K562 (cell line): ENCODE results near the gene POTEB2. TPM values are rescaled to one million over a fixed set of nuclear protein-coding genes. Genes with fewer than 3 reads are reported as not detected.
"Not testable (repeated sequence)": the region's sequence is repeated elsewhere in the genome, so short reads cannot be mapped to it uniquely, and the experiment has no call there.

Experiments
- ATAC-seq: fragments of 200-7000 bp; cut with Tn5 transposase; 3 replicates; pipeline ENCODE4 v1.9.1; 2020; ENCODE audit warnings: moderate library complexity
- BruUV-seq: library from RNA; stranded (reverse); fragments of 400-500 nt; replicated peaks from 2 replicates; lab custom pipeline; 2021; lab: Mats Ljungman, UMichigan
- CTCF ChIA-PET: fragments of 300-600 bp; formaldehyde crosslinking; extraction: SDS; loops from one replicate; lab custom pipeline; 2021; ENCODE audit warnings: low intra/inter-chr PET ratio; lab: Yijun Ruan, JAX
- POLR2A ChIA-PET: fragments of 300-600, 350-650 bp; sonication (Branson Sonifier 250); formaldehyde crosslinking; extraction: SDS; loops from one replicate; lab custom pipeline; 2021; ENCODE audit warnings: antibody characterized with exemption, inconsistent platforms; lab: Yijun Ruan, JAX
- DNase-seq, 4 experiments: peaks; one replicate each; pipeline versions ENCODE4 v3.0.0 to v3.0.0-alpha.2; 2011 to 2018; ENCODE audit warnings: low spot score in 3 of 4, mixed read lengths in 3 of 4; ENCODE audit errors: extremely low read depth in 1 of 4
- FAIRE-seq: peaks from 2 replicates; lab custom pipeline; 2011; peaks lifted over from hg19 to GRCh38; lab: Jason Lieb, UNC
- H2AFZ ChIP-seq: 2 replicates; pipeline ENCODE4 v1.6.0; 2011; ENCODE audit warnings: low read depth, low read length, control low read depth, inconsistent platforms
- H3K27ac ChIP-seq: fragments of 200-600 bp; 3 replicates; pipeline ENCODE4 v1.8.0; 2011; ENCODE audit warnings: low read depth, mild to moderate bottlenecking, control low read depth, inconsistent platforms, low read length, moderate library complexity, mixed read lengths; ENCODE audit errors: extremely low read depth
- H3K27me3 ChIP-seq, 2 experiments: fragments of 300-600 bp in 1 of 2; 2 replicates in 1 of 2; 3 replicates in 1 of 2; pipeline versions ENCODE4 v1.6.0 to v1.8.0; 2011; ENCODE audit warnings: inconsistent platforms in 2 of 2, low read length in 2 of 2, mild to moderate bottlenecking in 1 of 2, mixed read lengths in 1 of 2, moderate library complexity in 1 of 2; ENCODE audit not compliant: control insufficient read depth in 2 of 2, insufficient read depth in 2 of 2
- H3K36me3 ChIP-seq: fragments of 300-600 bp; 3 replicates; pipeline ENCODE4 v1.8.0; 2011; ENCODE audit warnings: mild to moderate bottlenecking, low read length, inconsistent platforms; ENCODE audit not compliant: control insufficient read depth, insufficient read depth
- H3K4me1 ChIP-seq, 2 experiments: fragments of 200-600 bp in 1 of 2; replicated peaks in 1 of 2; 2 replicates in 1 of 2; 3 replicates in 1 of 2; pipeline versions ENCODE4 v1.5.1 to v1.8.0; 2011; ENCODE audit warnings: inconsistent platforms in 2 of 2, low read length in 2 of 2, mild to moderate bottlenecking in 1 of 2, mixed read lengths in 1 of 2, moderate library complexity in 1 of 2; ENCODE audit not compliant: control insufficient read depth in 2 of 2, insufficient read depth in 2 of 2
- H3K4me2 ChIP-seq: 2 replicates; pipeline ENCODE4 v1.6.1; 2011; ENCODE audit warnings: low read length, control low read depth, inconsistent platforms, mixed read lengths; ENCODE audit not compliant: insufficient read depth
- H3K4me3 ChIP-seq: fragments of 200-600 bp; sonication (generic), shearing (Covaris generic); 2 replicates; pipeline ENCODE4 v1.5.1; 2016; ENCODE audit warnings: control low read depth, inconsistent platforms
- H3K79me2 ChIP-seq: fragments of 200-600 bp; 3 replicates; pipeline ENCODE4 v1.8.0; 2011; ENCODE audit warnings: low read length, inconsistent platforms; ENCODE audit not compliant: control insufficient read depth, insufficient read depth
- H3K9ac ChIP-seq, 2 experiments: 2 replicates each; pipeline versions ENCODE4 v1.6.0 to v1.6.1; 2011; ENCODE audit warnings: low read depth in 2 of 2, low read length in 2 of 2, control low read depth in 1 of 2, inconsistent platforms in 1 of 2, mild to moderate bottlenecking in 1 of 2, mixed read lengths in 1 of 2; ENCODE audit not compliant: insufficient read depth in 1 of 2
- H3K9me1 ChIP-seq: one replicate; pipeline ENCODE4 v1.6.0; 2011; ENCODE audit warnings: inconsistent platforms, mild to moderate bottlenecking, low read length, moderate library complexity; ENCODE audit not compliant: control insufficient read depth, insufficient read depth
- H3K9me3 ChIP-seq: replicated peaks from 2 replicates; pipeline ENCODE4 v1.5.1; 2011; ENCODE audit warnings: low read depth, low read length, inconsistent platforms; ENCODE audit not compliant: control insufficient read depth, insufficient read depth
- H4K20me1 ChIP-seq: replicated peaks from 2 replicates; pipeline ENCODE4 v1.6.1; 2011; ENCODE audit warnings: low read length, inconsistent platforms, mixed read lengths; ENCODE audit not compliant: control insufficient read depth, insufficient read depth
- WGBS: fragments of 100-300 bp; shearing (Covaris generic); methylation state at CpG from one replicate; pipeline ENCODE4 v1.1.6; 2016; ENCODE audit warnings: low coverage, mixed read lengths; ENCODE audit not compliant: insufficient coverage; ENCODE audit errors: missing lambda C conversion rate; 5-methylcytosine and 5-hydroxymethylcytosine counted together
- in situ Hi-C: fragments of 300-500 bp; cut with MboI; formaldehyde crosslinking; loops from 4 replicates; pipeline ENCODE4 v1.15.0; 2018; ENCODE audit warnings: inconsistent platforms, mixed read lengths
- intact Hi-C: fragments of 100-400 bp; cut with micrococcal nuclease; formaldehyde crosslinking; loops from 2 replicates; pipeline ENCODE4 v1.14.2; 2022
- microRNA-seq: library from miRNA; unstranded; fragments of <30 nt; microRNA quantifications from one replicate; pipeline ENCODE4, GENCODE V29; 2018; ENCODE audit warnings: borderline microRNAs expressed
- polyA plus RNA-seq, 8 experiments: library from polyadenylated mRNA; depleted of rRNA in 4 of 8; stranded (reverse) in 5 of 8; unstranded in 3 of 8; fragments of >200 nt; fragmentation: Nextera tagmentation in 2 of 8; fragmentation: Illumina TruSeq in 1 of 8; extraction: Ambion mirVana in 2 of 8; extraction: Trizol in 1 of 8; gene quantifications; 2 replicates each; pipeline versions ENCODE4 v1.2.1 to v1.2.3, GENCODE V29; 2011 to 2014; ENCODE audit warnings: inconsistent platforms in 1 of 8, missing spikeins in 1 of 8
- small RNA-seq: library from RNA; depleted of rRNA; stranded (forward); fragments of <200 nt; gene quantifications from one replicate; pipeline ENCODE3, GENCODE V24; 2014
- total RNA-seq, 7 experiments: library from RNA; depleted of rRNA in 6 of 7; stranded (reverse); fragments of >200 nt in 6 of 7; fragmentation: Illumina TruSeq in 2 of 7; extraction: Trizol in 2 of 7; gene quantifications; 2 replicates each; pipeline versions ENCODE4 v1.2.1 to v1.2.3, GENCODE V29; 2011 to 2021; ENCODE audit warnings: low replicate concordance in 1 of 7

Gene POTEB2
- total and polyA plus RNA-seq, 9 of the 15 experiments (the other 6 are each of a cell fraction or from before 2014, with no cell fraction given) = not detected

DNA sequence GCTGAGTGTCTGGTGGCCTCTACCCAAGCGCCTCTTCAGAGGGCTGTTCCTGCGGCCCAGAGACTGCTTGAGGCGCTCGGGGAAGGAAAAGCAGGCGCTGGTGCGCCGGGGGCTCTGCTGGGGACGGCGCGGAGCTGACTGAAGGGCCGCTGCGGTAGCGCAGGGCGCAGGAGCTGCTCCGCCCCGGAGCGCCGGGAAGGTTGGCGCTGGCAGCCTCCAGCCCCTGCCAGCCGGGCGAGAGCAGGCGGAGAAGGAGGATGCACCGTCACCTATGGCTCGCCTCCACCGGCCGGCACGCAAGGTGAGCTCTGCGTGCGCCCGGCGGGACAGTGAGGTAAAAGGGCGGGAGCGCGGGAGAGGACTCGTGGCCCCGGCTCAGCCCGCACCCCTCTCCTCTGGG, 11.7 kb upstream of the POTEB2 start:
- H3K27me3 ChIP-seq, ATAC-seq, POLR2A ChIA-PET, H3K4me2 ChIP-seq, FAIRE-seq, H3K9ac ChIP-seq, CTCF ChIA-PET, H2AFZ ChIP-seq, DNase-seq, H4K20me1 ChIP-seq, H3K79me2 ChIP-seq, H3K4me3 ChIP-seq, BruUV-seq, H3K36me3 ChIP-seq, H3K9me3 ChIP-seq, intact Hi-C loops, in situ Hi-C loops, H3K4me1 ChIP-seq, H3K9me1 ChIP-seq, H3K27ac ChIP-seq: not testable (repeated sequence)
- no CpG with 5 or more reads among the region's 37 CpGs for WGBS

Small RNA genes lying within 50 kb of the gene (microRNA-seq; reads per million reads assigned to microRNA genes)
- gene MIR3118-2 = not detected

Small RNA genes lying within 50 kb of the gene (small RNA-seq; reads per million reads assigned to genes)
- gene AC012414.2 (not detected), gene MIR3118-2 (not detected), gene RNU6-749P (not detected), gene ZNF519P2 (not detected)
